IMR-90 (cell line): Measurements from ENCODE around the gene AKAP12. TPM values are rescaled to one million over a fixed set of nuclear protein-coding genes. Genes with fewer than 3 reads are reported as not detected.

Experiments used
- ATAC-seq: fragments of 200-7000 bp; cut with Tn5 transposase; 2 replicates; pipeline ENCODE4 v1.9.1; 2020; ENCODE audit warnings: low read depth, mild to moderate bottlenecking, moderate library complexity
- BruUV-seq: library from RNA; stranded (reverse); fragments of 400-500 nt; replicated peaks from 2 replicates; lab custom pipeline; 2021; lab: Mats Ljungman, UMichigan
- CTCF ChIA-PET: fragments of 300-600 bp; formaldehyde crosslinking; extraction: SDS; loops from one replicate; lab custom pipeline; 2021; ENCODE audit warnings: antibody characterized with exemption; lab: Yijun Ruan, JAX
- POLR2A ChIA-PET: fragments of 300-600 bp; sonication (Branson Sonifier 250); formaldehyde crosslinking; loops from one replicate; lab custom pipeline; 2022; ENCODE audit warnings: antibody characterized with exemption; ENCODE audit not compliant: unreplicated experiment; lab: Charles Lee
- DNase-seq: peaks from one replicate; pipeline ENCODE4 v3.0.0; 2013
- H2AFZ ChIP-seq: replicated peaks from 2 replicates; pipeline ENCODE3; 2013; ENCODE audit warnings: low read length, mild to moderate bottlenecking; ENCODE audit not compliant: poor library complexity
- H2AK5ac ChIP-seq: 2 replicates; pipeline ENCODE4 v1.6.1; 2013; ENCODE audit warnings: low read depth, low read length, inconsistent platforms
- H2AK9ac ChIP-seq: replicated peaks from 2 replicates; pipeline ENCODE3; 2013; ENCODE audit warnings: mild to moderate bottlenecking, low read depth, low read length, moderate library complexity; ENCODE audit not compliant: poor library complexity
- H2BK120ac ChIP-seq: 2 replicates; pipeline ENCODE4 v1.6.1; 2013; ENCODE audit warnings: low read depth, low read length, inconsistent platforms
- H2BK15ac ChIP-seq: 3 replicates; pipeline ENCODE4 v1.6.1; 2013; ENCODE audit warnings: low read depth, low read length, inconsistent platforms
- H2BK20ac ChIP-seq: 2 replicates; pipeline ENCODE4 v1.6.1; 2013; ENCODE audit warnings: low read depth, mild to moderate bottlenecking, inconsistent platforms, low read length, moderate library complexity
- H2BK5ac ChIP-seq: 2 replicates; pipeline ENCODE4 v1.6.1; 2013; ENCODE audit warnings: mild to moderate bottlenecking, low read depth, low read length, inconsistent platforms; ENCODE audit not compliant: poor library complexity, severe bottlenecking
- H3K14ac ChIP-seq: replicated peaks from 2 replicates; pipeline ENCODE4 v1.6.1; 2013; ENCODE audit warnings: low read depth, low read length, inconsistent platforms
- H3K18ac ChIP-seq: 2 replicates; pipeline ENCODE4 v1.6.1; 2013; ENCODE audit warnings: low read depth, low read length, control low read depth
- H3K23ac ChIP-seq: 2 replicates; pipeline ENCODE4 v1.6.1; 2013; ENCODE audit warnings: low read depth, low read length, inconsistent platforms
- H3K27ac ChIP-seq: 2 replicates; pipeline ENCODE4 v1.5.1; 2013; ENCODE audit warnings: mild to moderate bottlenecking, control low read depth, low read length; ENCODE audit not compliant: insufficient read depth
- H3K27me3 ChIP-seq: 2 replicates; pipeline ENCODE4 v1.6.1; 2013; ENCODE audit warnings: low read length; ENCODE audit not compliant: control insufficient read depth, insufficient read depth
- H3K36me3 ChIP-seq: 2 replicates; pipeline ENCODE4 v1.6.1; 2013; ENCODE audit warnings: low read length, mixed read lengths; ENCODE audit not compliant: control insufficient read depth, insufficient read depth
- H3K4ac ChIP-seq: 2 replicates; pipeline ENCODE4 v1.6.1; 2013; ENCODE audit warnings: low read depth, low read length, inconsistent platforms
- H3K4me1 ChIP-seq: 2 replicates; pipeline ENCODE4 v1.6.1; 2013; ENCODE audit warnings: low read length, mixed read lengths; ENCODE audit not compliant: control insufficient read depth, insufficient read depth
- H3K4me2 ChIP-seq: 2 replicates; pipeline ENCODE4 v1.6.1; 2013; ENCODE audit warnings: low read depth, mild to moderate bottlenecking, control low read depth, low read length, moderate library complexity
- H3K4me3 ChIP-seq: 2 replicates; pipeline ENCODE4 v1.5.1; 2013; ENCODE audit warnings: low read depth, mild to moderate bottlenecking, control low read depth, low read length, moderate library complexity; ENCODE audit not compliant: insufficient read depth
- H3K56ac ChIP-seq: 2 replicates; pipeline ENCODE4 v1.6.1; 2013; ENCODE audit warnings: low read length, inconsistent platforms; ENCODE audit not compliant: insufficient read depth; ENCODE audit errors: extremely low read depth
- H3K79me1 ChIP-seq, 2 experiments: 2 replicates each; pipeline ENCODE4 v1.6.1; 2013; ENCODE audit warnings: low read length in 2 of 2, inconsistent platforms in 1 of 2, low read depth in 1 of 2
- H3K9ac ChIP-seq: 2 replicates; pipeline ENCODE4 v1.6.1; 2013; ENCODE audit warnings: low read depth, low read length, control low read depth
- H3K9me1 ChIP-seq: 2 replicates; pipeline ENCODE4 v1.6.1; 2013; ENCODE audit warnings: low read length, inconsistent platforms; ENCODE audit not compliant: insufficient read depth
- H3K9me3 ChIP-seq: 2 replicates; pipeline ENCODE4 v1.6.1; 2013; ENCODE audit warnings: low read length; ENCODE audit not compliant: control insufficient read depth, insufficient read depth
- H4K20me1 ChIP-seq: 2 replicates; pipeline ENCODE4 v1.6.1; 2013; ENCODE audit warnings: low read length, inconsistent platforms; ENCODE audit not compliant: insufficient read depth
- H4K5ac ChIP-seq: 2 replicates; pipeline ENCODE4 v1.6.1; 2013; ENCODE audit warnings: mild to moderate bottlenecking, low read depth, low read length, control low read depth
- H4K8ac ChIP-seq, 2 experiments: 2 replicates each; pipeline ENCODE4 v1.6.1; 2013; ENCODE audit warnings: low read depth in 2 of 2, low read length in 2 of 2, control low read depth in 1 of 2, inconsistent platforms in 1 of 2
- H4K91ac ChIP-seq: 2 replicates; pipeline ENCODE4 v1.6.1; 2013; ENCODE audit warnings: low read depth, low read length, inconsistent platforms; ENCODE audit not compliant: insufficient read depth
- BHLHE40 ChIP-seq: fragments of 150-350 bp; IDR thresholded peaks from 2 replicates; pipeline ENCODE4 v1.6.1; 2016; ENCODE audit warnings: mild to moderate bottlenecking, low read depth, low read length
- CHD1 ChIP-seq: IDR thresholded peaks from 2 replicates; pipeline ENCODE4 v1.6.1; 2012; ENCODE audit warnings: low read depth, low read length, improper control_type of control experiment
- FOS ChIP-seq: fragments of 150-350 bp; IDR thresholded peaks from 2 replicates; pipeline ENCODE4 v1.6.1; 2016; ENCODE audit warnings: low read depth, low read length
- MAFK ChIP-seq: IDR thresholded peaks from 2 replicates; pipeline ENCODE4 v1.6.1; 2012; ENCODE audit warnings: low read depth, low read length, improper control_type of control experiment
- MAZ ChIP-seq: IDR thresholded peaks from 2 replicates; pipeline ENCODE4 v1.6.1; 2012; ENCODE audit warnings: low read depth, mild to moderate bottlenecking, low read length, improper control_type of control experiment, moderate library complexity, borderline replicate concordance
- NFE2L2 ChIP-seq: fragments of 150-350 bp; IDR thresholded peaks from 2 replicates; pipeline ENCODE4 v1.6.1; 2016; ENCODE audit warnings: low read depth, mild to moderate bottlenecking, low read length
- POLR2A ChIP-seq: IDR thresholded peaks from 2 replicates; pipeline ENCODE4 v1.6.1; 2012; ENCODE audit warnings: mild to moderate bottlenecking, low read depth, low read length
- WGBS, 2 experiments: methylation state at CpG; one replicate each; pipeline versions ENCODE4 v1.1.5 to v1.1.7; 2013; ENCODE audit warnings: missing lambda C conversion rate in 2 of 2; ENCODE audit not compliant: insufficient read length in 1 of 2; ENCODE audit errors: extremely low coverage in 2 of 2; 5-methylcytosine and 5-hydroxymethylcytosine counted together
- dilution Hi-C: fragments of 300-500 bp; cut with HindIII; formaldehyde crosslinking; loops from one replicate; pipeline ENCODE4 v1.14.3; 2018; ENCODE audit warnings: low sequenced_read_pairs; ENCODE audit not compliant: unreplicated experiment
- in situ Hi-C: fragments of 300-500 bp; cut with MboI; formaldehyde crosslinking; loops from 3 replicates; pipeline ENCODE4 v1.14.3; 2019; ENCODE audit warnings: low sequenced_read_pairs, inconsistent platforms, mixed read lengths
- intact Hi-C: fragments of 100-400 bp; cut with micrococcal nuclease; formaldehyde crosslinking; loops from 2 replicates; pipeline ENCODE4 v1.10.0; 2022
- polyA plus RNA-seq, 3 experiments: library from polyadenylated mRNA; depleted of rRNA; stranded (reverse); fragments of >200 nt; gene quantifications; 2 replicates each; pipeline ENCODE4 v1.2.3, GENCODE V29; 2012; ENCODE audit warnings: low replicate concordance in 1 of 3
- total RNA-seq: library from RNA; depleted of rRNA; stranded (reverse); fragments of >200 nt; gene quantifications from 2 replicates; pipeline ENCODE4 v1.2.3, GENCODE V29; 2012
- TF ChIP-seq, protein P1 (sequence below): conservative IDR thresholded peaks from 2 replicates; pipeline ENCODE4 v1.5.1; 2012; ENCODE audit warnings: mild to moderate bottlenecking, low read depth, low read length, improper control_type of control experiment
- TF ChIP-seq, protein P2 (sequence below): fragments of 150-350 bp; IDR thresholded peaks from 2 replicates; pipeline ENCODE4 v1.6.1; 2017; ENCODE audit warnings: mild to moderate bottlenecking, antibody characterized with exemption, low read length, low read depth

Gene AKAP12
- total and polyA plus RNA-seq, 2 of the 4 experiments (the other 2 are of a cell fraction) = 56.0 to 118 TPM

DNA sequence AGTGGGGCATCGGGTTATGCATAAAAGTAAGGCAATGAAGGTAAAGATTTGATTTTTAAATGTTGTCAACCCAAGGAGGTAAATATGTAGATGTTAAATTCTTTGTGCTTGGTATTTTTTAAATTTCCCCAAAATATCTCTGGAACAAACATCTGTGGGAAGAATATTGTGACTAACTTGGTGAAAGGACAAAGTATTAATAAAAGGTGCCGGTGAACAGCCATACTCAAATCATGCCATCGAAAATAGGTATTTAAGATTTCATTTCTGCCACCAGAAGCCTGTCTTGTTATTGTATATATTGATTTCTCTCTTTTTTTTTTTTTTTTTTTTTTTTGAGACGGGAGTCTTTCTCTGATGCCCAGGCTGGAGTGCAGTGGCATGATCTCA lies 164.1 kb downstream of the AKAP12 start:
- no TSS peak for BruUV-seq
- in situ Hi-C loops = no loop called here
- Histone ChIP-seq H3K14ac (no peak overlapping the region), H3K4me2 (no peak overlapping the region), H3K4me3 (no peak overlapping the region), H3K18ac (no peak overlapping the region), H3K36me3 (peaks cover 26% of the 10 kb centered on the region), H2BK15ac (no peak overlapping the region), H3K56ac (no peak overlapping the region), H3K79me1 (peaks cover 18 to 64% of the 10 kb centered on the region in 2 experiments), H3K4ac (no peak overlapping the region), H4K8ac (no peak overlapping the region), H2BK5ac (no peak overlapping the region), H2AK5ac (no peak overlapping the region), H4K20me1 (peaks cover 49% of the 10 kb centered on the region), H2BK20ac (no peak overlapping the region), H3K27me3 (no peaks in the 10 kb centered on the region), H2BK120ac (no peak overlapping the region), H3K4me1 (peaks cover 4% of the 10 kb centered on the region; the same call in 1 of the 2 replicates), H4K91ac (no peak overlapping the region), H2AFZ (no peak overlapping the region), H3K27ac (no peak overlapping the region), H3K23ac (no peak overlapping the region), H3K9ac (no peak overlapping the region), H2AK9ac (no peak overlapping the region), H3K9me1 (peaks cover 3% of the 10 kb centered on the region; the same call in 1 of the 2 replicates), H4K5ac (no peak overlapping the region), H3K9me3 (no peaks in the 10 kb centered on the region)
- CTCF ChIA-PET = no interaction called here
- DNase-seq = no peak
- dilution Hi-C loops = no loop called here
- WGBS, 2 experiments = no CpG with 5 or more reads among the region's 4 CpGs
- POLR2A ChIA-PET = no interaction called here
- no peak for TF ChIP-seq FOS
- TF ChIP-seq MAZ = no peak
- TF ChIP-seq, protein P1, sequence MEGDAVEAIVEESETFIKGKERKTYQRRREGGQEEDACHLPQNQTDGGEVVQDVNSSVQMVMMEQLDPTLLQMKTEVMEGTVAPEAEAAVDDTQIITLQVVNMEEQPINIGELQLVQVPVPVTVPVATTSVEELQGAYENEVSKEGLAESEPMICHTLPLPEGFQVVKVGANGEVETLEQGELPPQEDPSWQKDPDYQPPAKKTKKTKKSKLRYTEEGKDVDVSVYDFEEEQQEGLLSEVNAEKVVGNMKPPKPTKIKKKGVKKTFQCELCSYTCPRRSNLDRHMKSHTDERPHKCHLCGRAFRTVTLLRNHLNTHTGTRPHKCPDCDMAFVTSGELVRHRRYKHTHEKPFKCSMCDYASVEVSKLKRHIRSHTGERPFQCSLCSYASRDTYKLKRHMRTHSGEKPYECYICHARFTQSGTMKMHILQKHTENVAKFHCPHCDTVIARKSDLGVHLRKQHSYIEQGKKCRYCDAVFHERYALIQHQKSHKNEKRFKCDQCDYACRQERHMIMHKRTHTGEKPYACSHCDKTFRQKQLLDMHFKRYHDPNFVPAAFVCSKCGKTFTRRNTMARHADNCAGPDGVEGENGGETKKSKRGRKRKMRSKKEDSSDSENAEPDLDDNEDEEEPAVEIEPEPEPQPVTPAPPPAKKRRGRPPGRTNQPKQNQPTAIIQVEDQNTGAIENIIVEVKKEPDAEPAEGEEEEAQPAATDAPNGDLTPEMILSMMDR = no peak
- TF ChIP-seq CHD1 = no peak
- TF ChIP-seq MAFK = no peak
- TF ChIP-seq, protein P2, sequence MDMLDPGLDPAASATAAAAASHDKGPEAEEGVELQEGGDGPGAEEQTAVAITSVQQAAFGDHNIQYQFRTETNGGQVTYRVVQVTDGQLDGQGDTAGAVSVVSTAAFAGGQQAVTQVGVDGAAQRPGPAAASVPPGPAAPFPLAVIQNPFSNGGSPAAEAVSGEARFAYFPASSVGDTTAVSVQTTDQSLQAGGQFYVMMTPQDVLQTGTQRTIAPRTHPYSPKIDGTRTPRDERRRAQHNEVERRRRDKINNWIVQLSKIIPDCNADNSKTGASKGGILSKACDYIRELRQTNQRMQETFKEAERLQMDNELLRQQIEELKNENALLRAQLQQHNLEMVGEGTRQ = no peak
- no peak for TF ChIP-seq NFE2L2
- TF ChIP-seq BHLHE40 = no peak
- no peak for TF ChIP-seq POLR2A
- intact Hi-C loops = no loop called here
- ATAC-seq = no peak
